Midbrain (tissue), 1 donor: ENCODE measurements around the gene SDK1.
"Not testable (repeated sequence)": the region's sequence is repeated elsewhere in the genome, so short reads cannot be mapped to it uniquely, and the experiment has no call there.

Experiments used
- DNase-seq: peaks from one replicate; lab custom pipeline; 2025; lab: John Stamatoyannopoulos, UW

SDK1 gene

GRCh38 chr7:3582145-3582544 is 281.1 kb downstream of the SDK1 start:
- DNase-seq: not testable (repeated sequence)

GRCh38 chr7:3585826-3586225 is 284.8 kb downstream of the SDK1 start:
- no peak for DNase-seq

- no peak for DNase-seq
These were observed 287.3 kb downstream of the SDK1 start for GRCh38 chr7:3588341-3588740.

GRCh38 chr7:3589752-3590151 is 288.7 kb downstream of the SDK1 start:
- DNase-seq: no peak

- DNase-seq: no peak
These were observed 290.2 kb downstream of the SDK1 start for GRCh38 chr7:3591219-3591618.

- no peak for DNase-seq
These were observed 290.9 kb downstream of the SDK1 start for GRCh38 chr7:3591944-3592343.

GRCh38 chr7:3592401-3593134 is 291.5 kb downstream of the SDK1 start:
- DNase-seq: no peak

- no peak for DNase-seq
These were observed 293.8 kb downstream of the SDK1 start for GRCh38 chr7:3594901-3595300.

GRCh38 chr7:3598854-3599253 is 297.8 kb downstream of the SDK1 start:
- no peak for DNase-seq

- DNase-seq: no peak
These were observed 304.2 kb downstream of the SDK1 start for GRCh38 chr7:3605222-3605621.

- no peak for DNase-seq
These were observed 305.4 kb downstream of the SDK1 start for GRCh38 chr7:3606436-3606835.

- DNase-seq: no peak
These were observed 306.8 kb downstream of the SDK1 start for GRCh38 chr7:3607847-3608246.

GRCh38 chr7:3616306-3616705 is 315.3 kb downstream of the SDK1 start:
- DNase-seq: no peak

GRCh38 chr7:3630081-3630480 is 329.0 kb downstream of the SDK1 start:
- no peak for DNase-seq

GRCh38 chr7:3634396-3634795 is 333.3 kb downstream of the SDK1 start:
- no peak for DNase-seq

- DNase-seq: no peak
These were observed 335.2 kb downstream of the SDK1 start for GRCh38 chr7:3636131-3636860.

- no peak for DNase-seq
These were observed 338.2 kb downstream of the SDK1 start for GRCh38 chr7:3639253-3639652.

- no peak for DNase-seq
These were observed 340.5 kb downstream of the SDK1 start for GRCh38 chr7:3641582-3641981.

GRCh38 chr7:3643091-3643490 is 342.0 kb downstream of the SDK1 start:
- no peak for DNase-seq

- DNase-seq: no peak
These were observed 347.2 kb downstream of the SDK1 start for GRCh38 chr7:3648276-3648675.

- no peak for DNase-seq
These were observed 348.2 kb downstream of the SDK1 start for GRCh38 chr7:3649250-3649649.

- no peak for DNase-seq
These were observed 348.8 kb downstream of the SDK1 start for GRCh38 chr7:3649678-3650440.

- no peak for DNase-seq
These were observed 349.8 kb downstream of the SDK1 start for GRCh38 chr7:3650844-3651243.
